Mesenchymal stem cell (in vitro differentiated cells and primary cell): ENCODE data around the gene MDFIC.

Experiments
- DNase-seq: peaks from one replicate; pipeline ENCODE4 v3.0.0-alpha.2; 2013
- H2AFZ ChIP-seq: one replicate; pipeline ENCODE4 v1.6.1; 2013; ENCODE audit warnings: low read depth, mild to moderate bottlenecking, control low read depth, inconsistent platforms, low read length, moderate library complexity
- H2AK5ac ChIP-seq: 2 replicates; pipeline ENCODE4 v1.6.1; 2013; ENCODE audit warnings: low read length, moderate library complexity, mild to moderate bottlenecking, inconsistent platforms; ENCODE audit not compliant: severe bottlenecking
- H2BK120ac ChIP-seq: one replicate; pipeline ENCODE4 v1.6.1; 2013; ENCODE audit warnings: low read depth, mild to moderate bottlenecking, inconsistent platforms, low read length, moderate library complexity
- H2BK12ac ChIP-seq, 2 experiments: one replicate each; pipeline ENCODE4 v1.6.1; 2013; ENCODE audit warnings: inconsistent platforms in 2 of 2, low read length in 2 of 2, mild to moderate bottlenecking in 2 of 2, moderate library complexity in 2 of 2, control low read depth in 1 of 2
- H2BK15ac ChIP-seq: one replicate; pipeline ENCODE4 v1.6.1; 2013; ENCODE audit warnings: mild to moderate bottlenecking, low read depth, inconsistent platforms; ENCODE audit not compliant: poor library complexity, severe bottlenecking
- H2BK5ac ChIP-seq: 2 replicates; pipeline ENCODE4 v1.6.1; 2013; ENCODE audit warnings: low read depth, mild to moderate bottlenecking, low read length, control low read depth, inconsistent platforms; ENCODE audit not compliant: poor library complexity, severe bottlenecking
- H3K14ac ChIP-seq, 2 experiments: one replicate each; pipeline ENCODE4 v1.6.1; 2013; ENCODE audit warnings: inconsistent platforms in 2 of 2, low read length in 2 of 2, control low read depth in 1 of 2, mild to moderate bottlenecking in 1 of 2, moderate library complexity in 1 of 2
- H3K18ac ChIP-seq, 2 experiments: one replicate each; pipeline ENCODE4 v1.6.1; 2013; ENCODE audit warnings: inconsistent platforms in 2 of 2, low read length in 2 of 2, control low read depth in 1 of 2, low read depth in 1 of 2, mild to moderate bottlenecking in 1 of 2
- H3K23ac ChIP-seq, 2 experiments: one replicate each; pipeline ENCODE4 v1.6.1; 2013; ENCODE audit warnings: inconsistent platforms in 2 of 2, low read length in 2 of 2, mild to moderate bottlenecking in 2 of 2, moderate library complexity in 2 of 2, control low read depth in 1 of 2
- H3K27ac ChIP-seq: 2 replicates; pipeline ENCODE4 v1.5.1; 2013; ENCODE audit warnings: mild to moderate bottlenecking, moderate library complexity, low read length, control low read depth, inconsistent platforms; ENCODE audit not compliant: poor library complexity, severe bottlenecking
- H3K27me3 ChIP-seq, 2 experiments: 2 replicates each; pipeline versions ENCODE4 v1.6.1 to v1.7.0; 2013; ENCODE audit warnings: low read length in 2 of 2, mild to moderate bottlenecking in 2 of 2, moderate library complexity in 2 of 2, control low read depth in 1 of 2, inconsistent platforms in 1 of 2; ENCODE audit not compliant: control insufficient read depth in 1 of 2, insufficient read depth in 1 of 2
- H3K36me3 ChIP-seq, 2 experiments: 2 replicates each; pipeline versions ENCODE4 v1.6.1 to v1.7.0; 2013; ENCODE audit warnings: low read length in 2 of 2, control low read depth in 1 of 2, inconsistent platforms in 1 of 2, low read depth in 1 of 2, mild to moderate bottlenecking in 1 of 2; ENCODE audit not compliant: insufficient read depth in 2 of 2, control insufficient read depth in 1 of 2
- H3K4ac ChIP-seq, 2 experiments: one replicate each; pipeline ENCODE4 v1.6.1; 2013; ENCODE audit warnings: inconsistent platforms in 2 of 2, low read length in 2 of 2, mild to moderate bottlenecking in 2 of 2, moderate library complexity in 2 of 2, control low read depth in 1 of 2, low read depth in 1 of 2
- H3K4me1 ChIP-seq: 2 replicates; pipeline ENCODE4 v1.6.1; 2013; ENCODE audit warnings: low read depth, low read length, control low read depth; ENCODE audit not compliant: control insufficient read depth, insufficient read depth
- H3K4me2 ChIP-seq: 2 replicates; pipeline ENCODE4 v1.6.1; 2013; ENCODE audit warnings: low read length, mild to moderate bottlenecking, inconsistent platforms; ENCODE audit not compliant: poor library complexity, severe bottlenecking
- H3K4me3 ChIP-seq, 2 experiments: 2 replicates each; pipeline versions ENCODE4 v1.5.1 to v1.7.0; 2013; ENCODE audit warnings: low read length in 2 of 2, mild to moderate bottlenecking in 2 of 2, control low read depth in 1 of 2, low read depth in 1 of 2; ENCODE audit not compliant: insufficient read depth in 1 of 2
- H3K79me1 ChIP-seq: replicated peaks from 2 replicates; pipeline ENCODE4 v1.6.1; 2013; ENCODE audit warnings: mild to moderate bottlenecking, control low read depth, low read length, inconsistent platforms; ENCODE audit not compliant: poor library complexity, severe bottlenecking
- H3K9ac ChIP-seq: 2 replicates; pipeline ENCODE4 v1.7.0; 2013; ENCODE audit warnings: mild to moderate bottlenecking, low read length, moderate library complexity
- H3K9me3 ChIP-seq: 2 replicates; pipeline ENCODE4 v1.7.0; 2013; ENCODE audit warnings: mild to moderate bottlenecking, low read length; ENCODE audit not compliant: control insufficient read depth
- H4K8ac ChIP-seq: one replicate; pipeline ENCODE4 v1.6.1; 2013; ENCODE audit warnings: inconsistent platforms, mild to moderate bottlenecking, low read length, moderate library complexity
- H4K91ac ChIP-seq: one replicate; pipeline ENCODE4 v1.6.1; 2013; ENCODE audit warnings: mild to moderate bottlenecking, low read length, inconsistent platforms
- WGBS: methylation state at CpG from one replicate; pipeline ENCODE4 v1.1.7; 2013; ENCODE audit warnings: mixed read lengths; 5-methylcytosine and 5-hydroxymethylcytosine counted together

Gene MDFIC

DNA sequence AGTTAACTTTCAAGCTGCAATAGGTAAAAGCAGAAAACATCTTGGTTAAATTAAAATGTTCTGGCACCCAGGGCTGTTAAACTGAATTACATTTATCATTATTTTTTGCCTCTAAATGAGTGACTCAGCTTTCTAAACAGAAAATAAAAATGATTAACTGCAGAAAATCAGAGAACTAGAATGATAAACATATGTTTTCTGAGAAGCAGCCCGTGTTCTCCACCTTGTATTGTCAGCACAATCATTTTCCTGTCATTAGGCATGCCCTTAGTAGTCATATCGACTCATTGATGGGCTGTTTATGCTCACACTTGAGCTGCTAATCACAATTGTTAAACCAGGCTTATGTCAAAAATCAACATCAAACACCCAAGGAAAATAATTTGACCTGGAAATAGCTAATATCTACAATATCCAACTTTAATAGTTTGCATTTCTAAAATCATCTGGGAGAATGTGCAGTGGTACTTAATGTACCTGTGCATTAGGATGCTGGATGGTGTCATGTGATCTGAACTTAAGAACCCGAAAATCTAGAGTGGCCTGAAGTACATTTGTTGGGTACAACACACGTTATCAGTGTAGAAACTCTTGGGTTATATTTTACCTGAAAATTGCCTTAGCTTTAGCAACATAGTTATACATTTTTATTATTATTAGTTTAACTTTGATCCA is 2.3 kb downstream of the MDFIC start:
- H3K23ac ChIP-seq, result no peak overlapping the region
- peaks cover 4% of the 10 kb centered on the region for H3K4me1 ChIP-seq
- WGBS, result 50% methylated on average over 3 of the region's 4 CpGs
- H2BK120ac ChIP-seq, result no peak overlapping the region
- peak overlapping the region in 1 of 2 experiments; percentile 81 for H3K4me3 ChIP-seq
- H2AFZ ChIP-seq, result no peak overlapping the region
- no peak overlapping the region for H2BK5ac ChIP-seq
- H3K14ac ChIP-seq, result no peak overlapping the region
- peaks cover 0 to 16% of the 10 kb centered on the region in 2 experiments for H3K36me3 ChIP-seq
- H3K18ac ChIP-seq, result no peak overlapping the region
- H2BK12ac ChIP-seq, result no peak overlapping the region
- no peak overlapping the region for H2AK5ac ChIP-seq
- no peaks in the 10 kb centered on the region for H3K9me3 ChIP-seq
- no peak overlapping the region for H4K91ac ChIP-seq
- H3K4me2 ChIP-seq, result peak overlapping the region; percentile 10
- H3K4ac ChIP-seq, result peak overlapping the region in 1 of 2 experiments; percentile 67
- no peak for DNase-seq
- H3K79me1 ChIP-seq, result peaks cover 8% of the 10 kb centered on the region
- H3K27me3 ChIP-seq, result no peaks in the 10 kb centered on the region
- H3K27ac ChIP-seq, result no peak overlapping the region
- H2BK15ac ChIP-seq, result no peak overlapping the region
- no peak overlapping the region for H4K8ac ChIP-seq
- peak overlapping the region; percentile 97 for H3K9ac ChIP-seq

DNA sequence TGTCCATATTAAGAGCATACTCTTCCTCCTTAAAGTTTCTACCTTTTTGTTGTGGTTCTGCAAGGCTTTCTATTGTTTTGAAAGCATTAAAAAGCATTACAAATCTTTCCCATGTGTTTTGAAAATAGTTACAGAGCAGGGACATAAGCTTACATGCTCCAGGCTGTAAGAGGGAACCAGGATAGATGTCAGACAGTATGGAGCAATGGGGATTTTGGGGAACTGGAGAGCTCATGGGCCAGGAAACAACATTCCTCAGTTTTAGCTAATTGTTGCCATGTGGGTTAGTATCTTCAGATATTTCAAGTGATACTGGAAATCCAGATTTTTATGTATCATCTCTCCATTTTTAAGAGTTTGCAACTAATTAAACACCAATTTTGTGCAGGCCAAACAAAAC is 3.5 kb downstream of the MDFIC start:
- H3K9ac ChIP-seq, result peak overlapping the region; percentile 34
- no peak overlapping the region for H2BK12ac ChIP-seq
- DNase-seq, result no peak
- H2AK5ac ChIP-seq, result no peak overlapping the region
- H3K4ac ChIP-seq, result no peak overlapping the region
- no peak overlapping the region for H2BK5ac ChIP-seq
- H3K23ac ChIP-seq, result no peak overlapping the region
- H3K14ac ChIP-seq, result no peak overlapping the region
- peaks cover 0 to 16% of the 10 kb centered on the region in 2 experiments for H3K36me3 ChIP-seq
- no peaks in the 10 kb centered on the region for H3K9me3 ChIP-seq
- no peak overlapping the region for H2AFZ ChIP-seq
- H4K91ac ChIP-seq, result no peak overlapping the region
- no peak overlapping the region for H3K4me2 ChIP-seq
- no peak overlapping the region for H3K27ac ChIP-seq
- H3K4me3 ChIP-seq, result peak overlapping the region in 1 of 2 experiments; percentile 81
- peaks cover 6% of the 10 kb centered on the region for H3K4me1 ChIP-seq
- peaks cover 14% of the 10 kb centered on the region for H3K79me1 ChIP-seq
- no peak overlapping the region for H2BK120ac ChIP-seq
- no peaks in the 10 kb centered on the region for H3K27me3 ChIP-seq
- no peak overlapping the region for H3K18ac ChIP-seq
- H2BK15ac ChIP-seq, result no peak overlapping the region
- H4K8ac ChIP-seq, result no peak overlapping the region

GRCh38 chr7:114928060-114928459 is 6.2 kb downstream of the MDFIC start:
- H2BK5ac ChIP-seq, result no peak overlapping the region
- no peaks in the 10 kb centered on the region for H3K27me3 ChIP-seq
- no peak overlapping the region for H3K4me3 ChIP-seq
- 98% methylated on average over 1 of the region's 2 CpGs for WGBS
- no peak overlapping the region for H3K4me2 ChIP-seq
- H3K9ac ChIP-seq, result peak overlapping the region; percentile 11
- H2BK15ac ChIP-seq, result no peak overlapping the region
- no peak overlapping the region for H3K4ac ChIP-seq
- no peaks in the 10 kb centered on the region for H3K9me3 ChIP-seq
- H4K91ac ChIP-seq, result no peak overlapping the region
- no peak overlapping the region for H2BK120ac ChIP-seq
- H4K8ac ChIP-seq, result no peak overlapping the region
- H2AFZ ChIP-seq, result no peak overlapping the region
- H3K14ac ChIP-seq, result no peak overlapping the region
- no peak overlapping the region for H3K27ac ChIP-seq
- no peak overlapping the region for H2AK5ac ChIP-seq
- H2BK12ac ChIP-seq, result no peak overlapping the region
- peaks cover 17% of the 10 kb centered on the region for H3K79me1 ChIP-seq
- DNase-seq, result no peak
- H3K4me1 ChIP-seq, result peaks cover 2% of the 10 kb centered on the region
- peaks cover 0 to 16% of the 10 kb centered on the region in 2 experiments for H3K36me3 ChIP-seq
- H3K23ac ChIP-seq, result no peak overlapping the region
- no peak overlapping the region for H3K18ac ChIP-seq

GRCh38 chr7:114929570-114929969 is 7.7 kb downstream of the MDFIC start:
- Histone ChIP-seq H3K4me1 (peaks cover 2% of the 10 kb centered on the region), H3K18ac (no peak overlapping the region), H3K9me3 (no peaks in the 10 kb centered on the region), H3K4me3 (no peak overlapping the region), H3K4me2 (no peak overlapping the region), H3K23ac (no peak overlapping the region), H3K79me1 (peaks cover 17% of the 10 kb centered on the region), H2BK15ac (no peak overlapping the region), H4K8ac (no peak overlapping the region), H2BK12ac (no peak overlapping the region), H2BK120ac (no peak overlapping the region), H3K36me3 (peaks cover 0 to 16% of the 10 kb centered on the region in 2 experiments), H3K27ac (no peak overlapping the region), H2AFZ (no peak overlapping the region), H2AK5ac (no peak overlapping the region), H3K9ac (peak overlapping the region; percentile 80), H3K4ac (no peak overlapping the region), H4K91ac (no peak overlapping the region), H3K27me3 (no peaks in the 10 kb centered on the region), H2BK5ac (no peak overlapping the region), H3K14ac (no peak overlapping the region)
- DNase-seq, result no peak
- WGBS, result 97% methylated on average over 1 of the region's 1 CpG
